GM10847 (cell line): ENCODE data around the gene PODNL1.

Experiments
- POLR2A ChIP-seq: IDR thresholded peaks from 2 replicates; pipeline ENCODE4 v1.6.1; 2011; ENCODE audit not compliant: insufficient read length; ENCODE audit errors: extremely low read depth

Gene PODNL1

GRCh38 chr19:13896227-13896626, 42.0 kb downstream of the PODNL1 start:
- TF ChIP-seq POLR2A: no peak

GRCh38 chr19:13894552-13894951, 43.7 kb downstream of the PODNL1 start:
- no peak for TF ChIP-seq POLR2A

- TF ChIP-seq POLR2A: no peak
Observed at GRCh38 chr19:13892870-13893269, 45.3 kb downstream of the PODNL1 start.

- TF ChIP-seq POLR2A: no peak
Observed at GRCh38 chr19:13890136-13890535, 48.1 kb downstream of the PODNL1 start.

GRCh38 chr19:13888281-13888680, 49.9 kb downstream of the PODNL1 start:
- TF ChIP-seq POLR2A: no peak

GRCh38 chr19:13887517-13887916, 50.7 kb downstream of the PODNL1 start:
- no peak for TF ChIP-seq POLR2A

GRCh38 chr19:13887018-13887436, 51.2 kb downstream of the PODNL1 start:
- no peak for TF ChIP-seq POLR2A

- no peak for TF ChIP-seq POLR2A
Observed at GRCh38 chr19:13885826-13886365, 52.3 kb downstream of the PODNL1 start.

GRCh38 chr19:13884726-13885591, 53.3 kb downstream of the PODNL1 start:
- no peak for TF ChIP-seq POLR2A

- TF ChIP-seq POLR2A: no peak
Observed at GRCh38 chr19:13883516-13884064, 54.6 kb downstream of the PODNL1 start.

GRCh38 chr19:13882836-13883235, 55.4 kb downstream of the PODNL1 start:
- no peak for TF ChIP-seq POLR2A

- no peak for TF ChIP-seq POLR2A
Observed at GRCh38 chr19:13882419-13882795, 55.8 kb downstream of the PODNL1 start.

- TF ChIP-seq POLR2A: no peak
Observed at GRCh38 chr19:13881692-13882418, 56.4 kb downstream of the PODNL1 start.

GRCh38 chr19:13881251-13881691, 56.9 kb downstream of the PODNL1 start:
- TF ChIP-seq POLR2A: no peak
